NCI-H69 (cell line): ENCODE results near the gene VGF.
"Not testable (repeated sequence)": the region's sequence is repeated elsewhere in the genome, so short reads cannot be mapped to it uniquely, and the experiment has no call there.

Experiments
- DNase-seq: peaks from one replicate; lab custom pipeline; 2025; lab: John Stamatoyannopoulos, UW

The VGF gene

GRCh38 chr7:101115215-101115614, 50.2 kb downstream of the VGF start:
- no peak for DNase-seq

- DNase-seq, result no peak
Observed at GRCh38 chr7:101114492-101114891, 50.9 kb downstream of the VGF start.

GRCh38 chr7:101113836-101114235, 51.5 kb downstream of the VGF start:
- DNase-seq, result no peak

GRCh38 chr7:101113140-101113539, 52.2 kb downstream of the VGF start:
- not testable (repeated sequence) for DNase-seq
